ENCODE results near the gene TRAPPC2B.

The TRAPPC2B gene

DNA sequence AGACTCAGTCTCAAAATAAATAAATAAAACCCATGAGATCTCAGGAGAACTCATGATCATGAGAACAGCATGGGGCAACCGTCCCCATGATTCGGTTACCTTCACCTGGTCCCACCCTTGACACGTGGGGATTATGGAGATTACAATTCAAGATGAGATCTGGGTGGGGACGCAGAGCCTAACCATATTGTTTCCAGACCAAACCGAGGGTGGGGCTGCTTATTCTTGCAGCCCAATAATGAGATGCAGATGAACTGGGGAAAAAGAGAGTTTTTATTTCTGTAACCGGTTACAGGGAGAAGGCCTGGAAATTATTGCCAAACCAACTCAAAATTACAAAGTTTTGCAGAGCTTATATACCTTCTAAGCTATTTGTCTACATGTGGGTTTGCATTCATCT lies 12.8 kb downstream of the TRAPPC2B start:
- DNase-seq = no peak

DNA sequence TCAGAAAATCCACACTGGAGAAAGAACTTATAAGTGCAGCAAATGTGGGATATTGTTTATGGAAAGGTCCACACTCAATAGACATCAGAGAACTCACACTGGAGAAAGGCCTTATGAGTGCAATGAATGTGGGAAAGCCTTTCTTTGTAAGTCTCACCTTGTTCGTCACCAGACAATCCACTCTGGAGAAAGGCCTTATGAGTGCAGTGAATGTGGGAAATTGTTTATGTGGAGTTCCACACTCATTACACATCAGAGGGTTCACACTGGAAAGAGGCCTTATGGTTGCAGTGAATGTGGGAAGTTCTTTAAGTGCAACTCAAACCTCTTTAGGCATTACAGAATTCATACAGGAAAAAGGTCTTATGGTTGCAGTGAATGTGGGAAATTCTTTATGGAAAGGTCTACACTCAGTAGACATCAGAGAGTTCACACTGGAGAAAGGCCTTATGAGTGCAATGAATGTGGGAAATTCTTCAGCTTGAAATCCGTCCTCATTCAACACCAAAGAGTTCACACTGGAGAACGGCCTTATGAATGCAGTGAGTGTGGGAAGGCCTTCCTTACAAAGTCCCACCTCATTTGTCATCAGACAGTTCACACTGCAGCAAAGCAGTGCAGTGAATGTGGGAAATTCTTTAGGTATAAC lies 14.3 kb downstream of the TRAPPC2B start:
- DNase-seq = no peak

DNA sequence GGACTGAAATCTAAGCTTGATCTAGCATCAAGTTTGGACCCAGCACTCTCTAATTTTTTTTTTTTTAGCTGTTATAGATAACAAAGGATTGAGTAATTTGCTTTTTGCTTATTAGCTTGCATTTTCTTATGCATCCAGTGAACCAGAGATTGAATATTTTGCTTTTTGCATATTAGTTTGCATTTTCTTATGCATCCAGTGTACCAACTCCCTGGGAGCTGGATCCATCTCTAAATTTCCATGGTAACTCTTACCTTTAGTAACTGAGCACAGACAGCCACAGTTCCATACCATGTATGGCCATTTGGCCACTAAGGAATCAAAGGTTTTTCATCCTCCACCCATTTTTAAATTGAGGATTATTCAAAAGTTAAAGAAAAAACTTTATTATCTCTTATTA lies 17.6 kb downstream of the TRAPPC2B start:
- DNase-seq = no peak

DNA sequence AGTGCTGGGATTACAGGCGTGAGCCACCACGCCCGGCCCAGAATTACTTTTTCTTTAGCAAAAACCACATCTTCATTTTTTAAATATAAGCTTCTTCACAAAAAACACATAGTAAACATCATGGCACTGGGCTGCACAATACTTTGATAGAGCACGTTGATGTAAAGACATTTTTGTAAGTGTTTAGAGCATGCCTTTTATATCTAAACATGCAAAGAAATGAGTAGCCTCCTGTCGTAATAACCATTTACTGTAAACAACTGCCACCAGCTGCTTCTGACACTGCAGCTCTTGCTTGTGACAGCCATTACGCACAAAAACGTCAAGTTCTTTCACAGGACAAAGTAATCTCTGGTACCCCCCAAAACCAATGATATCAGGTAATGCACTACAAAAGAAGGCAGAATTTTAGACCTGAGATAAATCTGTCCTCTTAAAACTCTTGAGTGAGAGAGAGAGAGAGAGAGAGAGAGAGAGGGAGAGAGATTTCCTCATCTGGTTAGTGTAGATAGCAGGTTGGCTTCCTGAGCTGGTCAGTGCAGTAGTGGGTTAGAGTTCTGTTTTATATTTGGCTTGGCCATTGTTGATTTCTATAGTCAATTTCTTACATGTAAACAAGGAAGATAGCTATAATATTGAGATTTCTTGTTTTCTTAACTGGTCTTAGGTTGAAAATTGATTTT lies 19.6 kb downstream of the TRAPPC2B start:
- DNase-seq = no peak

DNA sequence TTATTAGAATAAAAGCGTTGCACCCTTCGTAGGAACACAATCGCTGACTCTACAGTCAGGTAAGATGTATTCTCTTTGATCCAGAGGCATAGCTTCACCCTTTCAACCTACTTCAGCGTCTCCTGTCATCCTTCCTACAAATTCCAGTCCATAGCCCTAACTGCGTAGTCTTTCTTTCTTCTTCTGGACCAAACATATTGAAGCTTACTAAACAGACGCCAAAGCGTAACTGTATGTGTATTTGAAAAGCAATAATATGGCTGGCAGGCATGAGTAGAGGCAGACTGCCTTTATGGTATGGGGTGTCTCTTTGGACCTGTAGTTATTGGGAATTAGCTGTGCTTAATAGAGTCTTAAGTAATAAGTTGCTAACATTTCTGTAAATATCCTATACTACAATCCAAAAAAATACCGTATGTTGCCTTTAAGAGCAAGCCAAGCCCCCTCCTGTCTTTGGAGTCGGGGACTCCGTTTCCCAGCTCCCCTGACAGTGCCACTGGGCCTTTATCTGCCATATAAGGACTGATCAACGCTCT lies 25.9 kb downstream of the TRAPPC2B start:
- no peak for DNase-seq

DNA sequence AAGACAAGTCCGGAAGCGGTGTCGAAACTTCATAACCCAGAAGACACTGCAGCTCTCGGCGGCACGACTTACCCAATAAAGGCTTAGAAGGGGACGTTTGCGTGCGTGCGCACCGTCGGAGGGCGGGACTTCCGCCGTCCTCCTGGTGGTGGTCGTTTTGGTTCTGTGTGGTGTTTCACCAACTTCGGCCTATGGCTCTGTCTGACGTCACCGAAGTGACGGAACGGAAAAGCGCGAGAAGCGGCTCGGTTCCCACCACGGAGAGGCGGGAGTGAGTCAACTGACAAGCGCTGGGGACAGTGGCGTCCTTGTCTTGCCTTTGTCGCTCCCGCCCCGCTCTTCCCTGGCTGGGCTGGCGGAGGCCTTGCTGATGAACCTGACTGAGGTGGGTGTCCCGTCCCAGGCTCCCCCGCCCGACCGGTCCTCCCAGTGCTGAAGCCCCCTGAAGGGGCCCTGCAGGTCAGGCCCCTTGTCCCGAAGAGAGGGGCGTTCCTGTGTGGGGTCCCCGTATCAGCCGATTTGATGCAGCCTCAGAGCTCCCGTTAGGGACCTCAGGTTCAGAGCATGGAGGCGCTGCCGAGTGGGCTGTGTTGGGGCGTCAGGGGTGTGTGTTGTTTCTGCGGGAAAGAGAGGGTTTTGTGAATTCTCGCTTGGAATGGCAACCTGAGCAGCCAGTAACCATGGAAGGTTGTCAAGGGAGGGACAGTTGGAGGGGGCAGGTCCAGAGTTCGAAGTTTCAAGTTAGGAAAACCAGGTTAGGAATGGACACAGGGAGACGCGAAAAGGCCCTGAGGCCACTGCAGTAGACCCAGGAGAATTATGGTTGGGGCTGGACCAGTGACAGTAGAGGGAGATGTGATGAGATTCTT lies 26.6 kb downstream of the TRAPPC2B start, which contains the start of gene ZNF548:
Gene ZNF548 (plus strand): TSS at position 125 of the 869 bp plus-strand sequence. CDS start 246 bp downstream, at position 371.
- peak; percentile 93 to 98 for DNase-seq

DNA sequence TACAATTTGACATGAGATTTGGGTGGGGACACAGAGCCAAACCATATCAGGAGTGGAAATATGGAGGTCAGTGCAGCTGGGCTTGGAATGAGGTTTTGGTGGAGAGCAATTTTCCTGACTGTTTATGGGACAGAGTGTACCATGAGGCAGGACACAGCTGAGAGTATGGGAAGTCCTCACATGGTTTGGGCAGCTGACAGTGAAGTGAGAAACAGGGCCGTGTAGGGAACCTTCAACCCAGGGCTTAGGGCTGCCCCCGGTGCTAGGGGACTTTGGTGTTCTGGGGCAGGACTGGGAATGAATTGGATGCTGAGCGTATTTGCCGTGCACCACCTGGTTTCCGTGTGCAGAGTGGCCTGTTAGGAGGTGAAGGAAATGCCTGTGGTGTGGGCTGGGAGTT lies 32.4 kb downstream of the TRAPPC2B start:
- no peak for DNase-seq

DNA sequence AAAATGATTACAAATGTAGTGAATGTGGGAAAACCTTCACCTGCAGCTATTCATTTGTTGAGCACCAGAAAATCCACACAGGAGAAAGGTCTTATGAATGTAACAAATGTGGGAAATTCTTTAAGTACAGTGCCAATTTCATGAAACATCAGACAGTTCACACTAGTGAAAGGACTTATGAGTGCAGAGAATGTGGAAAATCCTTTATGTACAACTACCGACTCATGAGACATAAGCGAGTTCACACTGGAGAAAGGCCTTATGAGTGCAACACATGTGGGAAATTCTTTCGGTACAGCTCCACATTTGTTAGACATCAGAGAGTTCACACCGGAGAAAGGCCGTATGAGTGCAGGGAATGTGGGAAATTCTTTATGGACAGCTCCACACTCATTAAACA lies 35.5 kb downstream of the TRAPPC2B start:
- no peak for DNase-seq

DNA sequence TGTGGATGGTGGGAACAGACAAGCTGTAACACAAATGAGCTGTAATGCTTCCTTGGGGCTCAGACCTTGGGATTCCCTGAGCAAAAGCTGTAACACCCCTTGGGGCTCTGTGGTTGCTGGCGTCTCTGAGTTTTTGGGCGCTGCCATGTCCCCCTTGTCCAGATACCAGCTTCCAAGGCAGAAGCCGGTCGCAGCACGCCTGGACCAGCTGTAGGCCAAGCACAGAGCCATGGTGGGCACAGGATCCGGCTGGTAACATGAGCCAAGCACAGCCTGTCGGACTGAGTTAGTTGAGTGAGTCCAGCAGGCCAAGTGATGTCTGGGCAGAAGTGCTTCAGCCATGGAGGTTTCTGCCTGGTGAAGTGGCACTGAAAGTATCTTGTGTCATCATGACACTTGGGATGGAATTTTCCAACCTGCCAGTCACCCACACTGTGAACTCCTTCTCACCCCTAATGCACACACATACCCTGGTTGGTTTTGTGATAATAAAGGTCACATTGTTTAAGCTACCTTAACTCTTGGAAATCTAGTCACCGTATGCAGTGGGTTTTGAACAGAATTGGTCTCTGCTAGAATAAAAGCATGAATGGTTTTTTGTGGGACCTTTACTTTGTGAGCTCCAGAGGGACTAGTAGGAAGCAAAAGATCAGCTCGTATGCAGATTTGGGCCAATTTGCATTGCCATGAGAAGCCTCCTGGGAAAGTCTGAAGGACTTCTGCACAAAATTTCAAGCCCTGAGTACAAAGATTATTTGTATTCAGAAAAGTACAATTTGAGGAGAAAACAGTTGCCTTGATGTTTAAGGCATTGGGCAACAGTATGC lies 40.6 kb downstream of the TRAPPC2B start:
- DNase-seq = no peak

DNA sequence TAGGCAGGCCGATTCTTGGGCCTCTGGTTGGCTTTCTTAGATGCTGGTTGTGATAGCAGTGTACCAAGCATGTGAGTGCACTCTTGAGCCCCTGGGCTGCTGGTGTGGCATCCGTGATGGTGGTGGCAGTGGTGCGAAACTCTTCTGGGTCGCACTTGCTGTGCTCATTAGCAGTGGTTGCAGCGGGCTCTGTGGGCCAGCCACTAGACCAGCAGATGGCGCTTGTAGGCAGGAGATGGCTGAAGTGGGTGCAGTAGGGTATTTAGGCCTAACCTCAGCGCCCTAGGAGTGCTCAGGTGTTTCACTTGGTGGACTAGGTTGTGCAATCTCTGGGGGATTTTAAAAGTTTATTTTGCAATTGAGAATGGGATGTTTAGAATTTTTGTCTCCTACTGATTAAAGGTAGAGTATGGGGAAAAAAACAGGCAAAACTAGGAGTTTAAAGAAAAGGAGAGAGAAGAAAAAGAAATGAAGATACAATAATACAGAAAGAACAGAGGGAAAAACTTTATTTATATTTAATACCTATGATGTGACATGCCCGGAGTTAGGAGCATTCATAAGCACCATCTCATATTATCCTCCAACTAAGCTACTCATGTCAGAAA lies 43.3 kb downstream of the TRAPPC2B start:
- peak; percentile 67 to 75 for DNase-seq

DNA sequence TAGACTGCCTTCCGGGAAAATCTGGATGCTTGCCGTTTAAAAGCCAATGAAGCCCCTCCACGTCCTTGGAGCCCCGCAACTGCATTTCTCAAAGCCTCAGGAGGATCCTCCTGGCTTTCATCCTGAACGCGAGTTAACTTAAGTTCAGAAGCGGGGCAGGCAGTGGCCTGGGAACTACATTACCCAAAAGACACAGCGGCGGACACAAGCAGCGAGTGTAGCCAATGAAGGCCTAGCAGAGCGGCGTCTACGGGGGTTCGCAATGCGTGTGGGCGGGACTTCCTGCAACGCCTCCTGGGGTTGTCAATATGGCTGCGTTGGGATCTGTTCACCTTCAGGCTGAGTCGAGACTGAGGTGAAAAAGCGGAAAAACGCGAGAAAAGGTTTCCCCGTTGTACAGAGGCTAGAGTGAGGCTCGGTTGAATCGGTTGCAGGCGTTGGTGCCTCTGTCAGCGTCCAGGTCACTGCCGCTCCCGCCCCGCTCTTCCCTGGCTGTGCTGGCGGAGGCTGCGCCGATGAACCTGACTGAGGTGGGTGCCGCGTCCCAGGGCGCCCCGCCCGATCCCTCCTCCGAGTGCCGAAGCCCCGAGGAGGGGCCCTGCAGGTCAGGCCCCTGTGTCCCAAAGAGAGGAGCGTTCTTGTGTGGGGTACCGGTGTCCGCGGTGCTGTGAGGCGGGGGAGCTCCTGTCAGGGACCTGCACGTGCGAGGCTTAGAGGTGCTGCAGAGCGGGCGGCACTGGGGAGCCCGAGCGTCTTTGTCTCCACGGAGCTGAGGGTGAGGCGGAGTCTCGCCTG lies 47.7 kb downstream of the TRAPPC2B start, which contains the start of gene ZNF17:
Gene ZNF17 (plus strand): TSS at position 285 of the 795 bp plus-strand sequence. CDS start 2,455 bp downstream, outside the sequence.
- DNase-seq = peak; percentile 89 to 94

Data from stimulated activated CD4-positive, alpha-beta T cell treated with anti-CD3 and anti-CD28 coated beads, Interleukin-2, amount 100 ng/mL, for 24 hours (primary cell).